Immature natural killer cell (primary cell): ENCODE results near the gene KCNJ18. TPM values are rescaled to one million over a fixed set of nuclear protein-coding genes. Genes with fewer than 3 reads are reported as not detected.
"Not testable (repeated sequence)": the region's sequence is repeated elsewhere in the genome, so short reads cannot be mapped to it uniquely, and the experiment has no call there.

ENCODE experiments used
- DNase-seq, 3 donors: peaks; one replicate each; pipeline ENCODE4 v3.0.0; 2022; ENCODE audit warnings: mixed read lengths in 1 of 3
- H3K27ac Mint-ChIP-seq, 6 donors: one replicate each; pipeline ENCODE4 v1.8.0; 2020; ENCODE audit warnings: mixed read lengths in 6 of 6, mild to moderate bottlenecking in 5 of 6, inconsistent platforms in 4 of 6, moderate library complexity in 3 of 6
- H3K27me3 Mint-ChIP-seq, 3 donors: one replicate each; pipeline ENCODE4 v1.8.0; 2020 to 2021; ENCODE audit warnings: low read depth in 3 of 3, mild to moderate bottlenecking in 3 of 3, mixed read lengths in 3 of 3, moderate library complexity in 3 of 3, inconsistent platforms in 1 of 3
- H3K36me3 Mint-ChIP-seq, 3 donors: one replicate each; pipeline ENCODE4 v1.8.0; 2020; ENCODE audit warnings: mixed read lengths in 3 of 3, inconsistent platforms in 2 of 3, mild to moderate bottlenecking in 2 of 3
- H3K4me1 Mint-ChIP-seq, 2 donors: one replicate each; pipeline ENCODE4 v1.8.0; 2020; ENCODE audit warnings: inconsistent platforms in 2 of 2, mild to moderate bottlenecking in 2 of 2, mixed read lengths in 2 of 2, moderate library complexity in 1 of 2
- H3K4me3 Mint-ChIP-seq, 5 donors: one replicate each; pipeline ENCODE4 v1.8.0; 2020; ENCODE audit warnings: mild to moderate bottlenecking in 5 of 5, mixed read lengths in 5 of 5, inconsistent platforms in 3 of 5, moderate library complexity in 3 of 5
- H3K9me3 Mint-ChIP-seq, 6 donors: one replicate each; pipeline ENCODE4 v1.8.0; 2020; ENCODE audit warnings: mild to moderate bottlenecking in 6 of 6, mixed read lengths in 6 of 6, inconsistent platforms in 4 of 6, moderate library complexity in 3 of 6
- polyA plus RNA-seq, 3 donors: library from polyadenylated mRNA; unstranded; fragments of 300-500 nt; fragmentation: Illumina TruSeq; gene quantifications; one replicate each; pipeline ENCODE4 v1.2.3, GENCODE V29; 2021

The KCNJ18 gene
- polyA plus RNA-seq, 3 donors from 2014 or later, result not detected

DNA sequence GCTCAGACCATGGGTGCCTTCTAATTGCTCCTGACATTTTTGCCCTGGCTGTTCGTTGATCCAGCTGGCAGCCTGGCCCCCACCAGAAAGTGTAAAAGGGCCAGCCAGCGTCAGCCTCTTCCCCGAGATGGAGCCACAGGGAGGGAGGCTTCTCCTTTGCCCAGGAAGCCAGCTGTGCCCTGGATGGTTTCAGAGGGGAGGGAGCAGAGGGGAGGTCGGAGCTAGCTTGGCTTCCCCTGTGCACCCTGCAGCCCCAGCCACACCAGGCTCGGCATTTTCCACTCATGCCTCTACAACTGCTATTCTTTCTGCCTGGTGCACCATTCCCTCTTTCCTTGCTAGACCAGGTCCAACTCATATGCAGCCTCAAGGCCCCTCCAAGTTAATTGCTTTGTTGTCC lies 56.4 kb downstream of the KCNJ18 start:
- not testable (repeated sequence) for H3K36me3 Mint-ChIP-seq, H3K4me3 Mint-ChIP-seq, H3K4me1 Mint-ChIP-seq, DNase-seq, H3K27me3 Mint-ChIP-seq, H3K27ac Mint-ChIP-seq
- H3K9me3 Mint-ChIP-seq, result peaks cover 0 to 10% (median under 1%) of the 10 kb centered on the region in 6 donors

DNA sequence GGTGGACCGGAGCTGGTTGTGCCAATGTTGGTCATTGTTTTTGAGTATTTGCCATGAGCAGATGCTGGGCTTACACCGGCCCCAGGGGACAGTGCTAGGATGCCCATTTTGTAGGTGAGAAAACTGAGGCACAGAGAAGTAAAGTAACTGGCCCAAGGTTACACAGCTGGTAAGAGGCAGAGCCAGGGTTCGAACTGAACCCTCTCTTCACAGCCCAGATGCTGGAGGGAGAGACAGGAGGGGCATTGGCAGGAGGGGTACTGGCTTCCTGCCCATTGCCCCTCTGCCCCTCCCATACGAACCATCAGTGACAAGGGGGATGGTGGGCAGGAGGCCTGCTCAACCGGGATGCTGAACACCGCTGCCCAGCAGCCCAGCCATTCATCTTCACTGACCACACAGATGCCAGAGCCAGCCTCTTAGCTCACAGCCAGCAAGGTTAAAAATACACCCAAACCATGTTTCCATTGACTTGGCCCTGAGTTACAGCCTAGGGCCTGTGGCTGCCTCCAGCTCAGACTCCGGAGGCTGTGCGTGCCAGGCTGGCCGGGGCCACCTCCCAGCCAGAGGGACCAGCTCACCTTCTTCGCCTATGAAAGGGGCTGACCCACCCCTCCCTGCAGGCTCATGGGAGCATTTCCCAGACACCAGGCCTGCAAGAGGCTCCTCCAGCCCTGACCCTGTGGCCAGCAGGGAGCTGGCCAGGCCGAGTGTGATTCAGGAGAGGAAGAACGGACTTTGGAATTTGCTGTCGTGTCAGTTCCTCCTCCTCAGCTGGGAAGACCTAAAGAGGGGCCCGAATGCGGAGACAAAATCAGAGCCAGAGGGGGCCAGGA lies 57.6 kb downstream of the KCNJ18 start:
- not testable (repeated sequence) for H3K4me3 Mint-ChIP-seq, H3K36me3 Mint-ChIP-seq, DNase-seq, H3K4me1 Mint-ChIP-seq, H3K27me3 Mint-ChIP-seq, H3K27ac Mint-ChIP-seq
- peaks cover 0 to 10% (median 1%) of the 10 kb centered on the region in 6 donors for H3K9me3 Mint-ChIP-seq

DNA sequence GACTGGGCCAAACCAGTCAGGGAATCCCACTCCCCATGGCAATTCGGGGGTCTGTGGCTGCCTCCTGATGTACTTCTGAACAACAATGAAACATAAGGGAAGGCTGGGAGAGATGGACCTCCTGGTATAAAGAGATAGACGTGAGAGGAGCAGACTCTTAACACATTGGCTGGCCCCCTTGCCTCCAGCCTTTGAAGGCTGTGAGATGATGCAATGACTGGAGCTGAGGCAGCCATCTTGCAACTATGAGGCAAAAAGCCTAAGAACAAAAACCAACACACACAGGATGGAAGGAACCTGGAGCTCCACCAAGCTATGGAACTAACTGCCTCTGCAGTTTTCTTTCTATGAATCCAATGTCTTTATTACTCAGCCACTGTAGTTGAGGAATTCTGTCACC lies 58.8 kb downstream of the KCNJ18 start:
- peaks cover 0 to 10% (median 4%) of the 10 kb centered on the region in 6 donors for H3K9me3 Mint-ChIP-seq
- not testable (repeated sequence) for DNase-seq, H3K36me3 Mint-ChIP-seq, H3K4me3 Mint-ChIP-seq, H3K27me3 Mint-ChIP-seq, H3K4me1 Mint-ChIP-seq, H3K27ac Mint-ChIP-seq
